Osteocyte (in vitro differentiated cells): Measurements from ENCODE around the gene EHD3. TPM values are rescaled to one million over a fixed set of nuclear protein-coding genes. Genes with fewer than 3 reads are reported as not detected.

Experiments
- DNase-seq: peaks from one replicate; pipeline ENCODE4 v3.0.0; 2021; ENCODE audit warnings: mixed read lengths; ENCODE audit not compliant: unreplicated experiment; ENCODE audit errors: extremely low spot score
- H3K27ac Mint-ChIP-seq: one replicate; pipeline ENCODE4 v1.8.0; 2021; ENCODE audit warnings: mild to moderate bottlenecking, mixed read lengths; ENCODE audit not compliant: unreplicated experiment
- H3K27me3 Mint-ChIP-seq: one replicate; pipeline ENCODE4 v1.8.0; 2021; ENCODE audit warnings: mixed read lengths; ENCODE audit not compliant: unreplicated experiment
- H3K36me3 Mint-ChIP-seq: one replicate; pipeline ENCODE4 v1.8.0; 2021; ENCODE audit warnings: mixed read lengths; ENCODE audit not compliant: unreplicated experiment
- H3K4me1 Mint-ChIP-seq: one replicate; pipeline ENCODE4 v1.8.0; 2021; ENCODE audit warnings: mixed read lengths; ENCODE audit not compliant: unreplicated experiment
- H3K4me3 Mint-ChIP-seq: one replicate; pipeline ENCODE4 v1.8.0; 2021; ENCODE audit warnings: mild to moderate bottlenecking, moderate library complexity, mixed read lengths; ENCODE audit not compliant: unreplicated experiment
- H3K9me3 Mint-ChIP-seq: one replicate; pipeline ENCODE4 v1.8.0; 2021; ENCODE audit warnings: mixed read lengths; ENCODE audit not compliant: unreplicated experiment
- total RNA-seq: library from RNA; stranded (reverse); gene quantifications from 2 replicates; pipeline ENCODE4 v1.2.1, GENCODE V29; 2021
- TF ChIP-seq, protein P1 (sequence below): fragments of 200-600 bp; sonication (generic); IDR thresholded peaks from 2 replicates; pipeline ENCODE4 v1.5.0; 2021; ENCODE audit warnings: antibody characterized with exemption, mild to moderate bottlenecking, moderate library complexity

EHD3 gene
- total RNA-seq, 1 donor from 2014 or later = 25.9 TPM

DNA sequence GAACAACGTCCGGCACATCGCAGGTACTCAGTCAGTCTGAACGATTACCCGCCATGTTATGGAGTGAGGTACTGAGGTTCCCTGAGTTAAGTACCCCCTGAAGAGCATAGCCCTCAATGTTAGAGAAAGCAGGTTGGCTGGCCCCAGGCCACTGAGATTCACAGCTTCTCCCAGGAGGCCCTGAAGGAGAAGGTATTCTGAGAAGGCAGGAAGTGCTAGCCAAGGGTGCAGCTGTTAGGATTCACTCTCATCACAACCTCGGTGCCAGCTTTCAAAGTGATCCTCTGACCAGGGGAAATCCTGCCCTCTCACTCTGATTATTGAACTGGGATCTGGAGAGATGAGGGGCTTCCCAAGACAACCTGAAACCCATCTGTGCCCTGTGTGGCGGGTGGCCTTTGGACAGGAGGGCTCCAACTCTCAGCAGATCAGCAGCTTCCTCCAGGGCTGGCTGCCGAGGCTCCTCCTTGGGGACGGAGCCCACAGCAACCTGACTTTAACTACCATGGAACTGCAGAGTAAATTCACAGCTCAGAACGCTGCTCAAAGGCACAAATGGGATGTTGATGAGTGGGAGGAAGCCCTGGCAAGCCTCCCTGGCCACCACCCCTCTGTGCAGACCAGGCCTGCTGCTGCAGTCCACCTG is 7.8 kb downstream of the EHD3 start:
- no peaks in the 10 kb centered on the region for H3K27me3 Mint-ChIP-seq
- peaks cover 26% of the 10 kb centered on the region for H3K4me1 Mint-ChIP-seq
- H3K9me3 Mint-ChIP-seq = no peaks in the 10 kb centered on the region
- TF ChIP-seq, protein P1, sequence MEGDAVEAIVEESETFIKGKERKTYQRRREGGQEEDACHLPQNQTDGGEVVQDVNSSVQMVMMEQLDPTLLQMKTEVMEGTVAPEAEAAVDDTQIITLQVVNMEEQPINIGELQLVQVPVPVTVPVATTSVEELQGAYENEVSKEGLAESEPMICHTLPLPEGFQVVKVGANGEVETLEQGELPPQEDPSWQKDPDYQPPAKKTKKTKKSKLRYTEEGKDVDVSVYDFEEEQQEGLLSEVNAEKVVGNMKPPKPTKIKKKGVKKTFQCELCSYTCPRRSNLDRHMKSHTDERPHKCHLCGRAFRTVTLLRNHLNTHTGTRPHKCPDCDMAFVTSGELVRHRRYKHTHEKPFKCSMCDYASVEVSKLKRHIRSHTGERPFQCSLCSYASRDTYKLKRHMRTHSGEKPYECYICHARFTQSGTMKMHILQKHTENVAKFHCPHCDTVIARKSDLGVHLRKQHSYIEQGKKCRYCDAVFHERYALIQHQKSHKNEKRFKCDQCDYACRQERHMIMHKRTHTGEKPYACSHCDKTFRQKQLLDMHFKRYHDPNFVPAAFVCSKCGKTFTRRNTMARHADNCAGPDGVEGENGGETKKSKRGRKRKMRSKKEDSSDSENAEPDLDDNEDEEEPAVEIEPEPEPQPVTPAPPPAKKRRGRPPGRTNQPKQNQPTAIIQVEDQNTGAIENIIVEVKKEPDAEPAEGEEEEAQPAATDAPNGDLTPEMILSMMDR = no peak
- no peak overlapping the region for H3K4me3 Mint-ChIP-seq
- H3K27ac Mint-ChIP-seq = no peak overlapping the region
- peaks cover 17% of the 10 kb centered on the region for H3K36me3 Mint-ChIP-seq
- DNase-seq = no peak

GRCh38 chr2:31243053-31243452 is 9.1 kb downstream of the EHD3 start:
- no peak overlapping the region for H3K27ac Mint-ChIP-seq
- DNase-seq = no peak
- H3K4me3 Mint-ChIP-seq = no peak overlapping the region
- peaks cover 17% of the 10 kb centered on the region for H3K36me3 Mint-ChIP-seq
- no peaks in the 10 kb centered on the region for H3K27me3 Mint-ChIP-seq
- no peaks in the 10 kb centered on the region for H3K9me3 Mint-ChIP-seq
- H3K4me1 Mint-ChIP-seq = peaks cover 21% of the 10 kb centered on the region
- TF ChIP-seq, protein P1 = no peak

GRCh38 chr2:31244101-31244500 is 10.1 kb downstream of the EHD3 start:
- Mint-ChIP-seq H3K27ac (no peak overlapping the region), H3K4me1 (peaks cover 14% of the 10 kb centered on the region), H3K4me3 (no peak overlapping the region), H3K36me3 (peaks cover 17% of the 10 kb centered on the region), H3K27me3 (no peaks in the 10 kb centered on the region), H3K9me3 (no peaks in the 10 kb centered on the region)
- no peak for DNase-seq
- TF ChIP-seq, protein P1 = no peak

- Mint-ChIP-seq H3K4me1 (no peaks in the 10 kb centered on the region), H3K9me3 (no peaks in the 10 kb centered on the region), H3K4me3 (no peak overlapping the region), H3K27me3 (no peaks in the 10 kb centered on the region), H3K36me3 (peaks cover 20% of the 10 kb centered on the region), H3K27ac (no peak overlapping the region)
- TF ChIP-seq, protein P1 = no peak
- DNase-seq = no peak
These were observed 12.4 kb downstream of the EHD3 start for GRCh38 chr2:31246184-31246852.

DNA sequence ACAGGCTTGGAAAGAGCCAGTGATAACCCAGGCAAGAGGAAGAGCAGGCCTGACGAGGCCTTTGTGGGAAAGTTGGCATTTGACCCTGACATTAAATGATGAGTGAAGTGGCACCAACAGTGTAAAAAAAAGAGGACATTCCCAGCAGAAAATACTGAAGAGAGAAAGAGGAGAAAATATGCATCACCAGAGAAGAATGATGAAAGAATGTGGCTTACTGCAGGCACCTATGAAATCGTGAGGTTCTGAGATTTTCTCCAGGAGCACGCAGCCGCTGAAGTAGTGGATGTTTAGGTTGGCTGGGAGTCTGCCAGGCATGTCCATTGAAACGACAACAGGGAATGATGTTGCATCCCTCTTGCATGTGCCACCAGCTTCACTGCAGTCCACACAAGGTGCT is 13.8 kb downstream of the EHD3 start:
- TF ChIP-seq, protein P1 = no peak
- H3K4me3 Mint-ChIP-seq = no peak overlapping the region
- no peak overlapping the region for H3K27ac Mint-ChIP-seq
- DNase-seq = no peak
- no peaks in the 10 kb centered on the region for H3K27me3 Mint-ChIP-seq
- H3K36me3 Mint-ChIP-seq = peaks cover 20% of the 10 kb centered on the region
- no peaks in the 10 kb centered on the region for H3K9me3 Mint-ChIP-seq
- H3K4me1 Mint-ChIP-seq = no peaks in the 10 kb centered on the region
